ENCODE data around the gene PDXP. TPM values are rescaled to one million over a fixed set of nuclear protein-coding genes. Genes with fewer than 3 reads are reported as not detected.

Gene PDXP
- total and polyA plus RNA-seq, 4 donors: 23.4 to 42.2 (median 28.5) TPM

- Histone ChIP-seq H3K9me3 (ENCODE audit: control insufficient read depth in 4 of 4, low read length in 3 of 4) (no peaks in the 10 kb centered on the region), H3K4me3 (ENCODE audit: low read depth in 1 of 3, low read length in 3 of 3) (peak overlapping the region in 2 of 3 donors; percentile 50 to 55), H3K9ac (ENCODE audit: low read depth in 1 of 2, low read length in 2 of 2) (peak overlapping the region; percentile 7 to 23), H3K4me1 (ENCODE audit: control insufficient read depth in 4 of 4, insufficient read depth in 4 of 4, low read length in 3 of 4) (peaks cover 3 to 26% (median 6%) of the 10 kb centered on the region in 4 donors), H3K36me3 (ENCODE audit: control insufficient read depth in 4 of 4, insufficient read depth in 3 of 4, low read depth in 1 of 4, low read length in 3 of 4) (no peaks in the 10 kb centered on the region), H3K27me3 (ENCODE audit: control insufficient read depth in 4 of 4, insufficient read depth in 4 of 4, low read length in 3 of 4) (no peaks in the 10 kb centered on the region), H3K27ac (ENCODE audit: low read depth in 1 of 2, low read length in 2 of 2) (peak overlapping the region; percentile 49 to 53)
- WGBS: 18% methylated on average over 27 of the region's 27 CpGs
- no peak for TF ChIP-seq ATF3 (IDR thresholded peaks at IDR 0.05)
- no peak for DNase-seq (ENCODE audit: low spot score)
Observed at GRCh38 chr22:37639771-37640590, 18.5 kb upstream of the PDXP start.

DNA sequence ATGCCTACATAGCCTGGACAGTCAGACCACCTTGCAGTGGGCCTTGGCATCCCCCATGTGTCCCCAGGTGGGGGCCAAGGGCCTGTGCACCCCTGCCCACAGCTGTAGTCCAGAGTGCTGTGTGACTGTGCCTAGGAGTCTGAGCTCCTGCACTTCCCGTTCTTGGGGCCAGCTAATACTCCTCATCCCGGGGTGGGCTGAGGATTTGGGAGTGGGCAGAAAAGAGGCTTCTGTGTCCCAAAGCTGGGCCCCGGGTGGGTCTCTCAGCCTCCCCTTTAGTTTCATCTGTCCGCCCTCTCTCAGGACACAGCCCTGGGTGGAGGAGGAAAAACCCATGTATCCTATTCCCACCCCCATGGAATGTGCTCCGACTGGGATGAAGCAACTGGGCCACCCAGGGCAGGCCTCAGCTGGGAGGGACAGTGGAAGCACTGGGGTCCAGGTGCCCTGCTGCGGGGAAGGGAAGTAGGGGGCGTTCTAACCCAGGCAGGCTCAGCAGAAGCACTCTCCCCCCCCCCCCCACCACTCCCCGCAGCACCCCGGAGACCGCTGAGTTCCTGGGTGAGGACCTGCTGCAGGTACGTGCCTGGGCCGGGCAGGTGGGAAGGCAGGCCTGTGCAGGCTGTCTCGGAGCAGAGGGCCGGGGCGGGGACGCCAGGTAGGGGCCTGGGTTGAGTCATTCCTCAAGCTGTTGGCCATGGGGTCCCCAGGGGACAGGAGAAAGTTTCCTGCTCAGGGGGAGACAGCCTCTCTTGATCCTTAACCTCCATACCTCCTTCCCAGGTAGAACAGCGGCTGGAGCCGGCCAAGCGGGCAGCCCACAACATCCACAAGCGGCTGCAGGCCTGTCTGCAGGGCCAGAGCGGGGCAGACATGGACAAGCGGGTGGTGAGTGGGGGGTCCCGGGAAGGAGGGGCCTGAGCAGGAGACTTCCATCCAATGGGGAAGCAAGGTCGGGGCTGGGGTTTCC, 17.6 kb upstream of the PDXP start:
- Histone ChIP-seq H3K9me3 (ENCODE audit: control insufficient read depth in 4 of 4, low read length in 3 of 4) (no peaks in the 10 kb centered on the region), H3K27ac (ENCODE audit: low read depth in 1 of 2, low read length in 2 of 2) (no peak overlapping the region), H3K4me1 (ENCODE audit: control insufficient read depth in 4 of 4, insufficient read depth in 4 of 4, low read length in 3 of 4) (peaks cover 3 to 21% (median 6%) of the 10 kb centered on the region in 4 donors), H3K9ac (ENCODE audit: low read depth in 1 of 2, low read length in 2 of 2) (peak overlapping the region in 1 of 2 donors; percentile 7), H3K27me3 (ENCODE audit: control insufficient read depth in 4 of 4, insufficient read depth in 4 of 4, low read length in 3 of 4) (no peaks in the 10 kb centered on the region), H3K36me3 (ENCODE audit: control insufficient read depth in 4 of 4, insufficient read depth in 3 of 4, low read depth in 1 of 4, low read length in 3 of 4) (no peaks in the 10 kb centered on the region), H3K4me3 (ENCODE audit: low read depth in 1 of 3, low read length in 3 of 3) (peak overlapping the region in 1 of 3 donors; percentile 55)
- no peak for DNase-seq (ENCODE audit: low spot score)
- 80% methylated on average over 24 of the region's 24 CpGs for WGBS
- TF ChIP-seq EGR1 (IDR thresholded peaks at IDR 0.05; ENCODE audit: low read depth in 2 of 2) (no peak), CTCF (IDR thresholded peaks at IDR 0.05; ENCODE audit: low read depth, low read length, missing input control) (no peak), NR2F2 (IDR thresholded peaks at IDR 0.05) (no peak), HNF4G (IDR thresholded peaks at IDR 0.05) (no peak), RXRA (IDR thresholded peaks at IDR 0.05) (no peak), SP1 (IDR thresholded peaks at IDR 0.05) (no peak), YY1 (IDR thresholded peaks at IDR 0.05) (no peak), ATF3 (IDR thresholded peaks at IDR 0.05) (no peak), ZBTB33 (IDR thresholded peaks at IDR 0.05) (no peak)

DNA sequence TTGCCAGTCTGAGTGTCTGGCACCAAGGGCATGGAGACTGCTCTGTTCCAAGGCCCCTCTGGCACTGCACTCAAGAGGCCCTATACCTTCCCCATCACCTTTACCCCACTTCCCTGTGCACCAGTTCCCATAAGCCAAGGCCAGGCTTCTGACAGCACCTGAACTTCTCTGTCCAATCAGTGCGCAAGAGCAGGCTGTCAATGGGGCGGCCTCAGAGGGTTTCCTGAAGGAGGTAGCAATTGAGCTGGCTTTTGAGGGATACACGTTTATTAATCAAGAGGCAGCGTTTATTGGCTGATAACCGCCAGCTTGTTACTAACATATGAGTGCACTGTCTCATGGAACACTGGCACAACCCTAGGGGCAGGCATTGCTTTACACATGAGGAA, 17.0 kb upstream of the PDXP start:
- Histone ChIP-seq H3K4me1 (ENCODE audit: control insufficient read depth in 4 of 4, insufficient read depth in 4 of 4, low read length in 3 of 4) (peaks cover 3 to 21% (median 6%) of the 10 kb centered on the region in 4 donors), H3K9me3 (ENCODE audit: control insufficient read depth in 4 of 4, low read length in 3 of 4) (no peaks in the 10 kb centered on the region), H3K27me3 (ENCODE audit: control insufficient read depth in 4 of 4, insufficient read depth in 4 of 4, low read length in 3 of 4) (no peaks in the 10 kb centered on the region), H3K9ac (ENCODE audit: low read depth in 1 of 2, low read length in 2 of 2) (no peak overlapping the region), H3K36me3 (ENCODE audit: control insufficient read depth in 4 of 4, insufficient read depth in 3 of 4, low read depth in 1 of 4, low read length in 3 of 4) (no peaks in the 10 kb centered on the region), H3K27ac (ENCODE audit: low read depth in 1 of 2, low read length in 2 of 2) (no peak overlapping the region), H3K4me3 (ENCODE audit: low read depth in 1 of 3, low read length in 3 of 3) (no peak overlapping the region)
- no peak for DNase-seq (ENCODE audit: low spot score)
- WGBS: 85% methylated on average over 5 of the region's 5 CpGs
- TF ChIP-seq HNF4G (IDR thresholded peaks at IDR 0.05): no peak
- TF ChIP-seq JUND (IDR thresholded peaks at IDR 0.05): no peak
- no peak for TF ChIP-seq CTCF (IDR thresholded peaks at IDR 0.05; ENCODE audit: low read depth, low read length, missing input control)
- TF ChIP-seq GABPA (IDR thresholded peaks at IDR 0.05 in 1 of 2, conservative IDR thresholded peaks at IDR 0.05 in 1 of 2): no peak
- TF ChIP-seq RAD21 (IDR thresholded peaks at IDR 0.05): no peak
- TF ChIP-seq ZBTB33 (IDR thresholded peaks at IDR 0.05): no peak

All from liver (tissue), 9 donors.